ENCODE results near the gene AQP2. TPM values are rescaled to one million over a fixed set of nuclear protein-coding genes. Genes with fewer than 3 reads are reported as not detected.

The AQP2 gene
- total RNA-seq, 6 experiments from 2014 or later: not detected

DNA sequence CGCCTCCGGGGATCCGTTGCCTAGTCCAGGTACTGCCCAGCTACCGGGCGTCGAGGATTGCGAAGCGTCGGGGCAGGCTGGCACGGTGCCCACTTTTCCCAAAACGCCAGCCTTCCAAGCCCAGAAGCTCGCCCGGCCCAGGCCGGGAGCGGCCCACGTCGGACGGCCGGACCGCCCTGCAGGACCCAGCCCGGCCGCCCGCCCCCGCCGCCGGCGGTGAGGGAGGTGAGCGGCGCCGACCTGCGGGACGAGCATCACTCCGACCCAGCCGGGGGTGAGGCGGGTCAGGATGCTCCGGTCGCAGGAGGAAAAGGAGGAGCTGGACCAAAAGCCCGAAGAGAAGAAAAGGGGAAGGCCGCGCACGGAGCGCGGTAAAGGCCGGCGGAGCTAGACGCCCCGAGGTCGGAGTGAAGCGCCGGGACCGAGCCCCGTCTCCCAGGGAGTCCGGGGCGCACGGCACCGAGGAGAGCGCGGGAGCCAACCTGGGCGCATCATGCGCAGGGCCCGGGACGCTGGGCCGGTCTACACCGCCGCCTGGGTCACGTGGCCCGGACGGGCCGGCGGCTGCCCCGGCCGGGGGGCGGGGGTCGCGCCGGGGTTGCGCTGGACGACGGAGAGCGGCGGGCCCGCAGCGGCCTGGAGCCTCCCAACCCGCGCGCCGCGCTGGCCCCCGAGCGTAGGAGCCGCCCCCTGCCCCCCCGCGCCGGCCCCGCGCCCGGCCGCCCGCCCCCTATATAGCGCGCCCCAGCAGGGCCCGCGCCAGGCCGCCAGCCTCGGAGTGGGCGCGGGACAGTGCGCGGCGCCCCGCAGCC lies 10.8 kb downstream of the AQP2 start, which contains the start of gene AQP5:
AQP5 (plus strand) TSS at position 762 of the 812 bp plus-strand sequence. CDS start 146 bp downstream, outside the sequence.
- H3K4me1 Mint-ChIP-seq (ENCODE audit: low read depth): peaks cover 18% of the 10 kb centered on the region
- no peak within 1 kb of the TSS for H3K27ac Mint-ChIP-seq
- peak within 1 kb of the TSS; percentile 52 for H3K4me3 Mint-ChIP-seq
- H3K9me3 Mint-ChIP-seq: no peaks in the 10 kb centered on the region
- TF ChIP-seq, protein P1, sequence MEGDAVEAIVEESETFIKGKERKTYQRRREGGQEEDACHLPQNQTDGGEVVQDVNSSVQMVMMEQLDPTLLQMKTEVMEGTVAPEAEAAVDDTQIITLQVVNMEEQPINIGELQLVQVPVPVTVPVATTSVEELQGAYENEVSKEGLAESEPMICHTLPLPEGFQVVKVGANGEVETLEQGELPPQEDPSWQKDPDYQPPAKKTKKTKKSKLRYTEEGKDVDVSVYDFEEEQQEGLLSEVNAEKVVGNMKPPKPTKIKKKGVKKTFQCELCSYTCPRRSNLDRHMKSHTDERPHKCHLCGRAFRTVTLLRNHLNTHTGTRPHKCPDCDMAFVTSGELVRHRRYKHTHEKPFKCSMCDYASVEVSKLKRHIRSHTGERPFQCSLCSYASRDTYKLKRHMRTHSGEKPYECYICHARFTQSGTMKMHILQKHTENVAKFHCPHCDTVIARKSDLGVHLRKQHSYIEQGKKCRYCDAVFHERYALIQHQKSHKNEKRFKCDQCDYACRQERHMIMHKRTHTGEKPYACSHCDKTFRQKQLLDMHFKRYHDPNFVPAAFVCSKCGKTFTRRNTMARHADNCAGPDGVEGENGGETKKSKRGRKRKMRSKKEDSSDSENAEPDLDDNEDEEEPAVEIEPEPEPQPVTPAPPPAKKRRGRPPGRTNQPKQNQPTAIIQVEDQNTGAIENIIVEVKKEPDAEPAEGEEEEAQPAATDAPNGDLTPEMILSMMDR (IDR thresholded peaks at IDR 0.05): no peak
- peaks cover 31% of the 10 kb centered on the region for H3K27me3 Mint-ChIP-seq (ENCODE audit: insufficient read depth)
- H3K36me3 Mint-ChIP-seq (ENCODE audit: low read depth): peaks cover 6% of the 10 kb centered on the region; the same call in 1 of the 2 replicates
- no peak for DNase-seq

DNA sequence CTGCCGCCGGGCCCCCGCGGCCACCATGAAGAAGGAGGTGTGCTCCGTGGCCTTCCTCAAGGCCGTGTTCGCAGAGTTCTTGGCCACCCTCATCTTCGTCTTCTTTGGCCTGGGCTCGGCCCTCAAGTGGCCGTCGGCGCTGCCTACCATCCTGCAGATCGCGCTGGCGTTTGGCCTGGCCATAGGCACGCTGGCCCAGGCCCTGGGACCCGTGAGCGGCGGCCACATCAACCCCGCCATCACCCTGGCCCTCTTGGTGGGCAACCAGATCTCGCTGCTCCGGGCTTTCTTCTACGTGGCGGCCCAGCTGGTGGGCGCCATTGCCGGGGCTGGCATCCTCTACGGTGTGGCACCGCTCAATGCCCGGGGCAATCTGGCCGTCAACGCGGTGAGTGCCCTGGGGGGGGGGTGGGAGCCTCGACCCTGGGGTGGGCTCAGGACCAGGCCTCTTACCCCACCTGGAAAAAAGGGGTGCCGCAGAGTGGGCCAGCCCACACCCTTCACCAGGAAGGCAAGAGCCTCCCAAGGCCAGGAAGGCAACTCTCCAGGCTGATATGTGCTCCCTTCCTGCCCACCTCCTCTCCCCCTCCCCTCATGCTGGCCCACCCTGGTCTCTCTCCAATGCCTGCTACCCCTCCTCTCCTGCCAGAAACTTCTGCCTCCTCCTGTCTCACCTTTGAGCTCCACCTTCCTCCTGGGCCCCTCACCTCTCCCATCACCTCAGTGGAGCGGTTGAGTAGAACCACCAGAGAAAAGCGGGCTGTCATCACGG lies 11.6 kb downstream of the AQP2 start:
- TF ChIP-seq, protein P1 (IDR thresholded peaks at IDR 0.05): no peak
- peaks cover 18% of the 10 kb centered on the region for H3K4me1 Mint-ChIP-seq (ENCODE audit: low read depth)
- H3K4me3 Mint-ChIP-seq: no peak overlapping the region
- H3K27me3 Mint-ChIP-seq (ENCODE audit: insufficient read depth): peaks cover 29% of the 10 kb centered on the region
- H3K36me3 Mint-ChIP-seq (ENCODE audit: low read depth): peaks cover 6% of the 10 kb centered on the region; the same call in 1 of the 2 replicates
- DNase-seq: no peak
- H3K9me3 Mint-ChIP-seq: no peaks in the 10 kb centered on the region
- no peak overlapping the region for H3K27ac Mint-ChIP-seq

DNA sequence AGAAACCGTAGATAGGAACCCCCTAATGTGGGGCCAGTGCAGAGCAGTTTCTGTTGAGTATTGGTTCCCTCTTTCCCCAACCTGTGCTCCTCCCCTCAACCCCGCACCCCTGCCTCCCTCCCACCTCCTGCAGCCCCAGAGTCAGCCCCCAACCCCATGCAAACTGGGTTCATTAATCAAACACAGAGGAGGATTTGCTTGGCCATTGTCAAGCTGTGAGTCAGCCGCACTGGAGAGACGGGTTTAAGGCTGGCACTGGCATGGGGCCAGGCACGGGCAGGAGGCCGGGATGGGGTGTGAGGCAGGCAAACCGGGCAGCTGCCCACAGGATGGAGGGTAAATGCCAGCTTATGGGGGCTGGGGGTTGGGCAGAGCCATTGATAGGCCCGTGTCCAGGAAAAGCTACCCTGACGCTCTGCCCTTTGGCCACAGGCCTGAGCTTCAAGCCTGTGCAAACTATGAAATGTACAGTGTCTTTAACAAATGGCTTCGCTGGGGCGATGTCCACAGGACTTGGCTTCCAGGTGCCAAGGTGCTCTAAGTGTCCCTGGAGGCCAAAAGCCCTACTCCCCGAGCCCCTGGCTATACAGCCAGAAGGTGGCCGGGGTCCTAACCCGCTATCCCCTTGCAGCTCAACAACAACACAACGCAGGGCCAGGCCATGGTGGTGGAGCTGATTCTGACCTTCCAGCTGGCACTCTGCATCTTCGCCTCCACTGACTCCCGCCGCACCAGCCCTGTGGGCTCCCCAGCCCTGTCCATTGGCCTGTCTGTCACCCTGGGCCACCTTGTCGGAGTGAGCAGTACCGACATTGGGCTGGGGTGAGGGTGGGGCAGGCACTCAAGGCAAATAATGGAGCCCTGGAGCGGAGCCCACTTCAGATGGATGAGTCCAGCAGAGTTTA lies 12.6 kb downstream of the AQP2 start:
- H3K27me3 Mint-ChIP-seq (ENCODE audit: insufficient read depth): peaks cover 29% of the 10 kb centered on the region
- DNase-seq: no peak
- H3K36me3 Mint-ChIP-seq (ENCODE audit: low read depth): peaks cover 6% of the 10 kb centered on the region; the same call in 1 of the 2 replicates
- no peaks in the 10 kb centered on the region for H3K9me3 Mint-ChIP-seq
- no peak overlapping the region for H3K4me3 Mint-ChIP-seq
- TF ChIP-seq, protein P1 (IDR thresholded peaks at IDR 0.05): no peak
- no peak overlapping the region for H3K27ac Mint-ChIP-seq
- peaks cover 18% of the 10 kb centered on the region for H3K4me1 Mint-ChIP-seq (ENCODE audit: low read depth)

DNA sequence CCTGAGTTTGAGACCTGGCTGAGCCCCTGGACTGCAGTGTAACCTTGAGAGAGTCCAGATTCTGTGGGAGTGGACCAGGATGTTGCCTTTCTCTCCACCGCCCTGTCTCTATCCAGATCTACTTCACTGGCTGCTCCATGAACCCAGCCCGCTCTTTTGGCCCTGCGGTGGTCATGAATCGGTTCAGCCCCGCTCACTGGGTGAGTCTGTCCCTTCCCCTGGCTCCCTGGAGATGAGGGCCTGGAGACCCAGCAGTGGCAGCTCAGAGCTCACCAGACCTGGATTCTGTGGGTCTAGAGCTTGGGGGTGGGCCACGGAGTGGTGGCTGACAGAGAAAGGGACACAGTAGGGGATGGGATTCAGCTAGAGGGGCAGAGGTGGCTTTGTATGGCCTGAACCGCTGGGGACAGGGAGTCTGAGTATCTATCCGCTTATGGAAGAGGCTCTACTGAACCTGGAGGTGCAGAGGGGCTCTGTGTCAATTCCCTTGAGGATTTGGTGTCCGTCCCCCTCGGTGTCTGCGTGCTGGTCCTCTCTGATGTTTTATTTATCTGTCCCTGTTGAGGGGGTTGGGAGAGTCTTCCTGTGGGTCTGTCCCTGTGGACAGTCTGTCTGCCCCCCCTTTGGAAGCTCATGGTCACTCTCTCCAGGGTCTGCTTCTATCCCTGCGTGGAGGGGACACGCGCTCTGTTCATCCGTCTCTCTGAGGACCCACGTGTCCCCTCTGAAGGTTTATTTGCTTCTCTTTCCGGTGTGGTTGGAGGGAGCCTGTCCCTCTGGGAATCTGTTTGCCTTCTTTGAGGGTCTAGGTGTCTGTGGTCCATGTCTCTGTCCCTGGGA lies 13.7 kb downstream of the AQP2 start:
- no peak overlapping the region for H3K27ac Mint-ChIP-seq
- no peaks in the 10 kb centered on the region for H3K9me3 Mint-ChIP-seq
- TF ChIP-seq, protein P1 (IDR thresholded peaks at IDR 0.05): no peak
- H3K27me3 Mint-ChIP-seq (ENCODE audit: insufficient read depth): peaks cover 29% of the 10 kb centered on the region
- DNase-seq: no peak
- H3K4me1 Mint-ChIP-seq (ENCODE audit: low read depth): peaks cover 17% of the 10 kb centered on the region
- peaks cover 6% of the 10 kb centered on the region; the same call in 1 of the 2 replicates for H3K36me3 Mint-ChIP-seq (ENCODE audit: low read depth)
- no peak overlapping the region for H3K4me3 Mint-ChIP-seq
